LNCAP (cell line): ENCODE measurements around the gene DUSP10.

Experiments used
- TF ChIP-seq, protein P1 (sequence below): fragments of 450-650 bp; IDR thresholded peaks from 2 replicates; pipeline ENCODE4 v1.5.1; 2017; ENCODE audit warnings: mild to moderate bottlenecking

Gene DUSP10

DNA sequence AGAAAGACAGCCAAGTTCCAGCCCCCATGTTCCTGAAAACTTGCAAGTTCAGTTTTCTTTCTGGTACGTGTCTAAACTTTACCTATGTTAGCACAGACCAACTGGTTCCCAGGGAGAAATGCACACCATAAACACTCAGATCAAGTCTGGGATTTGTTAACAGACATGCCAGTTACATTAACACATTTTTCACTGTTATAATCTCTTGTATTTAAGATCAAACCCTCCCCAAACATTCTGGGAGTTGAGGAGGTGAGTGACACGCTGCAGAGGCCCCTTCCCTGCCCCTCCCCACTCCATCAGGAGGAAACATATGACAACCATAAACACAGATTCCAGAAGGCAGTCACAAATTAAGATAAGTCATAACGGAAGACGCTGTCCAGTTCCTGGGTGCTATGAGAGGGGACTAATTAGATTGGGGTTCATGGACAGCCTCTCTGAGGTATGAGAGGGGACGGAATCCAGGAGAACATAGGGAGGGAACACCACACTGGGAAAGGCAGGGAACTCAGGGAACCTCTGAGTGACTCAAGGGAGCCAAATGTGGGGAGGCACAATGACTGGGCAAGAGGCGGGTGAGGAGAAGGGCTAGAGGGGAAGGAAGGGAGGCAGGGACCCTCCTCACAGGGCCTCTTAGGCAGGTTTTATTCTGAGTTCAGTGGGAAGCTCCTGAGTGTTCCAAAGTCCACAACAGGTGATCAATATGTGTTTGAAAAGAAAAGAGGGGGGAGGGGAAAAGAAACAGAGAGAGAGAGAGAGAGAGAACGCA is 25.0 kb downstream of the DUSP10 start:
- TF ChIP-seq, protein P1, sequence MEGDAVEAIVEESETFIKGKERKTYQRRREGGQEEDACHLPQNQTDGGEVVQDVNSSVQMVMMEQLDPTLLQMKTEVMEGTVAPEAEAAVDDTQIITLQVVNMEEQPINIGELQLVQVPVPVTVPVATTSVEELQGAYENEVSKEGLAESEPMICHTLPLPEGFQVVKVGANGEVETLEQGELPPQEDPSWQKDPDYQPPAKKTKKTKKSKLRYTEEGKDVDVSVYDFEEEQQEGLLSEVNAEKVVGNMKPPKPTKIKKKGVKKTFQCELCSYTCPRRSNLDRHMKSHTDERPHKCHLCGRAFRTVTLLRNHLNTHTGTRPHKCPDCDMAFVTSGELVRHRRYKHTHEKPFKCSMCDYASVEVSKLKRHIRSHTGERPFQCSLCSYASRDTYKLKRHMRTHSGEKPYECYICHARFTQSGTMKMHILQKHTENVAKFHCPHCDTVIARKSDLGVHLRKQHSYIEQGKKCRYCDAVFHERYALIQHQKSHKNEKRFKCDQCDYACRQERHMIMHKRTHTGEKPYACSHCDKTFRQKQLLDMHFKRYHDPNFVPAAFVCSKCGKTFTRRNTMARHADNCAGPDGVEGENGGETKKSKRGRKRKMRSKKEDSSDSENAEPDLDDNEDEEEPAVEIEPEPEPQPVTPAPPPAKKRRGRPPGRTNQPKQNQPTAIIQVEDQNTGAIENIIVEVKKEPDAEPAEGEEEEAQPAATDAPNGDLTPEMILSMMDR: no peak

DNA sequence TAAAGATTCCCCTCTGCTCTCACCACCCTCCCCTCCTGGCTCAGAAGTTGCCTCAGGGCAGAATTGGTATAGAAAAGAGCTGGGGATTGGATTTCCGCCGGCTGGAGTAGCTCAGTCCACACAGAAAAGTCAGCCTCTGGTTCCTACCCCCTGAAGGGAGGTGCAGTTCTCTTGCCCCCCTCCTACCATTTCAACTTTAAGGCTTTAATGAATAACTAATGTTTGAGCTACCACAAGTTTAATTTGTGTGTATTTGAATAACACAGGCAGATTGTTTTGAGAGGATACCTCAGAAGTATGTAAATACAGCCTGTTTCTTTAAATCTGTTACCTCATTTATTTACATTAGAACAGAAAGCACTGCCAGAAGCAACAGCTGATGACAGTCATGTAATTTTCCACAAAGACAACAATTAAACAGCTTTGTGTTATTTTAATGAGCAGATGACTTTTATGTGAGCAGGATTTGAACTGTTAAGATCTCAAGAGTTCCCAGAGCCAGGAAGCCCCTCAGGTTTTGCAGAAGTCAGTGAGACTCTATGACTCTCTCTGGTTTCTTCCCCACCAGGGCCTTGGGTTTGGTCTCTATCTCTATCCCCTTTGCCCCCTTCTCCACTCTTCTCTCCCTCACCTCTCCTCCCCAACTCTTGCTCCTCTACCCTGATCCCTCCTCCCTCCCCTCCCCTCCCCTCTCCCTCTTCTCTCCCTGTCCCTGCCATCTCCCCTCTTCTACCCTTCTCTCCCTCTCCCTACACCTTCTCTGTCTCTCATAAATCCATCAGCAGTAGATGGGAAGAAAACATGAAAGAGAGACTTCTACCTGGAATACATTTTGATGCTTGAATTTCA is 26.3 kb downstream of the DUSP10 start:
- TF ChIP-seq, protein P1: no peak

DNA sequence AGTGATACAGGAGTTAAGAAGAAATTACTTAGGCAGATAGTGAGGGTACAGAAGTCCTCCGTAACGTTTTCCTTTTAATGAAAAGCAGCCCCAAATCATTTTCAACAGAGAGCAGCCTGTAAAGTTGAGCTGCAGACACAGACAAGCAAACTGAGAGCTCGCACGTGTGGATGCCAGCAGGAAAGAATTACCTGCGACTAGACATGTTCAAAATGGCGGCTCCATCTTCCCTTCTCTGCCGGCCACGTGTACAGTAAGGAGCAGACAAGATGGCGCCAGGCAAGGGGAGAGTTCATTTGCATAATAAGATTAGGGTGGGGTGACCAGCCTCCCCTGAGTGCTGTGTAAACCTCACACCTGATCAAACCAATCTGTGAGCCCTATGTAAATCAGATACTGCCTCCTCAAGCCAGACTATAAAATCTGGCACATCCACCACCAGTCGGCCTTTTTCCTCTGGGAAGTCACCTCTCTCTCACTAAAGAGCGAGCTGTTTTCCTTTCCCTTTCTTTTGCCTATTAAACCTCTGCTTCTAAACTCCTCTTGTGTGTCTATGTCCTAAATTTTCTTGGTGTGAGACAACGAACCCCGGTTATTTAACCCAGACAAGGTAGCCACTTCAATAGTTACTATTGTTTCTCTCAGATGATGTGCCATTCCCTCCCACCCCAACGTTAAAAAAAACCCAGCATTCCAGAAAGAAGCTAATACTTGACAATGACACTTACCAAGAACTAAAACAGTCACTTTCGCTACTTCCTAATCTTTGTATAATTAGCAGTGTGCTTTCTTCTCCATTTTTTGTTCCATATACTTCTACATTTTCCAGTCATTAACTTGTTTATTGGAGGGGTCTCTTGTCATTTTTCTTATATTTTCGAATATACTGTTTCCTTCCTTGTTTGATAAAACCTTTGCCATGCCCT is 27.4 kb downstream of the DUSP10 start:
- TF ChIP-seq, protein P1: no peak

DNA sequence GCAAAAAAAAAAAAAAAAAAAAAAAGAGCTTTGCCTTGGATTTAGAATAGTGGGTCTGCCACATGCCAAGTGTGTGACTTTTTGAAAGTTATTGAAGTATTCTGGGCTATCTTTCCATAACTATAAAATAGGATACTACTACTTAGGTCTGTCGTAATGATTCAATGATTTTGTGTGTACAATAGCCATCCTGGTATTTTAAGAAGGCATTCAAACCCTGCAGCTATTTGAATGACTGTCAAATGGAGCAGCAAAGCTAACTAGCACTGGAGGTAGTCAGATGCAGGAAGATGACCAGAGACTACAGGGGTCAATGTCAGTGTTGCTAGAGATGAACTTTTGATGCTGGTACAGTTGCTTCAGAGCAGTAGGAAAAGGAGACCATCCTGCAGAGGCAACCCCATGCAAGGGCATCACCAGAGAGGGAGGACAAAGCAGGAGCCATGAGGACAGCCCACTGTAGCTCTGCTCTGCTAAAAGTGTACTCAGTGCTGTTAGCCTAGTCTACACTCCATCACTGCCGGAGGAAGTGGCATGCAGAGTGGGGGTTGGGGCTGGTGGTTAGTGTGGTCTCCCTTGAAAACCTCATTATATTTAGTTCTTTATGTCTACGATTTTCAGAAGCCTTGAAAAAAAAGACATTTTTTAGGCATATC is 29.0 kb downstream of the DUSP10 start:
- TF ChIP-seq, protein P1: no peak

DNA sequence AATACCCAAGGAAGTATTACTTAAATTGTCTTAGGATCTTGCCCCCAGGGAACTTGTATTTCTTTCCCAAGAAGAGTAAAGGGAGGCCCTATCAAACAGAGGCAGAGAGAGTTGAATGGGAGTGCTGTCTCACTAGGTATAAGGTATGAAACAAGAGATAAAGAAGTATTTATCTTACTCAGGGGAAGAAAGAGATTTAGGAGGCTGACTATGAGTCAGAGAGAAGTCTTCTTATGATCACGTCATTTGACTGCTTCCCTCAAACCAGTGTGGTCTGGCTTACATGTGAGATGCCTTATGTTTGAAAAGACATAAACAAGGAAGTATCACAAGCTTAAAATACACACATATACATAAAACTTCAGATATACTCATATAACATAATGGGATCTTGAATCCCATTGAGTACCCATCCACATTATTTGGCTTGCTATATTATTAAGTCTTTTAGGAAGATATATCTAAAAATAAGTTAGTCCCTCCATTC is 29.6 kb downstream of the DUSP10 start:
- TF ChIP-seq, protein P1: no peak

DNA sequence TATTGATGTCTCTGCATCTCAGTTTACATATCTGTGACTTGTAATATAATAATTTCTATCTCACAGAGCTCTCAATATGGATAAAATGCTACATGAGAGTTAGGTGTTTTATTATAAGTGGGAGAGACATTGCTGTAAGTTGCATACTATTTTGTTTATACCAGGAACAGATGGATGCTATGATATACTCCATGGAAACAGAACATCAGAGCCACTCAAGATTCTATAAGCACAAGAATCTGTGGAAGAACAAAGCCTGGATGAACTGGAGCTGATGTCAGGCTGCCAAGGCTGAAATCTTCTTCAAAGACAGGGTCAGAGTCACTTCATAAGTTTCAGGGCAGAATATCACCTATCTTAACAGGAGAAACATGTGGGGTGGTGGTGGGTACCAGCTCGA is 30.2 kb downstream of the DUSP10 start:
- TF ChIP-seq, protein P1: no peak
